ENCODE measurements around the gene FARSB. TPM values are rescaled to one million over a fixed set of nuclear protein-coding genes. Genes with fewer than 3 reads are reported as not detected.

Gene FARSB
- total RNA-seq, 3 donors from 2014 or later (not counting 1 experiment from before 2014, with no cell fraction given), result 8.6 to 10.7 (median 9.7) TPM

DNA sequence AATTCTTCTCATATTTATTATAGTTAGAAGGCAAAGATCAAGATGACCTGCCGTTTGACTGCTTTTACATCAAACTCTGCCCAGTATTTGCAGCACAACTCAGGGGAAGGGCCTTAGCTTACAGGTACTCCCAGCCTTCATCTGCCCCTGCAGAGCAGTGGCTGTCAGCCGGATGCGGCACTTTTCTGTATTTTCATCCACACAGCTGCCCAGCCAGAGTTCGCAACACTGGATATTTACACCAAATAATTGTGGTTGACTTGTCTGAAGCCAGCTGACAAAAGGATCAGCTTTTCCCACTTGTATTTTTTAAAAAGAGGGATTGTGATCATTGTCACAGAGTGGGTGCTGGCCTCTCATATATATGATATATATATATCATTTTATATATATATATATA is 94.7 kb downstream of the FARSB start:
- H3K9me3 ChIP-seq (ENCODE audit: control insufficient read depth, insufficient read depth, low read length), result no peaks in the 10 kb centered on the region
- no peaks in the 10 kb centered on the region for H3K36me3 ChIP-seq (ENCODE audit: control insufficient read depth, insufficient read depth, low read length)
- ATAC-seq, result no peak
- H3K4me1 ChIP-seq (ENCODE audit: control insufficient read depth, insufficient read depth, low read length), result peaks cover 5% of the 10 kb centered on the region
- no peak overlapping the region for H3K27ac Mint-ChIP-seq
- intact Hi-C loops (cut with micrococcal nuclease), result no loop called here
- peaks cover 10 to 19% of the 10 kb centered on the region in 2 donors for H3K4me1 Mint-ChIP-seq
- no peak overlapping the region for H3K4me3 ChIP-seq (ENCODE audit: low read length)
- H3K27me3 ChIP-seq (ENCODE audit: control insufficient read depth, insufficient read depth, low read length), result no peaks in the 10 kb centered on the region
- no peaks in the 10 kb centered on the region for H3K9me3 Mint-ChIP-seq
- H3K4me3 Mint-ChIP-seq, result no peak overlapping the region
- no peaks in the 10 kb centered on the region for H3K36me3 Mint-ChIP-seq
- no peak for DNase-seq
- 92% methylated on average over 4 of the region's 4 CpGs for WGBS (ENCODE audit: insufficient coverage)
- no peak overlapping the region for H3K27ac ChIP-seq (ENCODE audit: low read length)
- peaks cover 9 to 10% of the 10 kb centered on the region in 2 donors for H3K27me3 Mint-ChIP-seq (ENCODE audit: low read depth in 2 of 2)
- TF ChIP-seq, protein P1, sequence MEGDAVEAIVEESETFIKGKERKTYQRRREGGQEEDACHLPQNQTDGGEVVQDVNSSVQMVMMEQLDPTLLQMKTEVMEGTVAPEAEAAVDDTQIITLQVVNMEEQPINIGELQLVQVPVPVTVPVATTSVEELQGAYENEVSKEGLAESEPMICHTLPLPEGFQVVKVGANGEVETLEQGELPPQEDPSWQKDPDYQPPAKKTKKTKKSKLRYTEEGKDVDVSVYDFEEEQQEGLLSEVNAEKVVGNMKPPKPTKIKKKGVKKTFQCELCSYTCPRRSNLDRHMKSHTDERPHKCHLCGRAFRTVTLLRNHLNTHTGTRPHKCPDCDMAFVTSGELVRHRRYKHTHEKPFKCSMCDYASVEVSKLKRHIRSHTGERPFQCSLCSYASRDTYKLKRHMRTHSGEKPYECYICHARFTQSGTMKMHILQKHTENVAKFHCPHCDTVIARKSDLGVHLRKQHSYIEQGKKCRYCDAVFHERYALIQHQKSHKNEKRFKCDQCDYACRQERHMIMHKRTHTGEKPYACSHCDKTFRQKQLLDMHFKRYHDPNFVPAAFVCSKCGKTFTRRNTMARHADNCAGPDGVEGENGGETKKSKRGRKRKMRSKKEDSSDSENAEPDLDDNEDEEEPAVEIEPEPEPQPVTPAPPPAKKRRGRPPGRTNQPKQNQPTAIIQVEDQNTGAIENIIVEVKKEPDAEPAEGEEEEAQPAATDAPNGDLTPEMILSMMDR (IDR thresholded peaks at IDR 0.05), result no peak

DNA sequence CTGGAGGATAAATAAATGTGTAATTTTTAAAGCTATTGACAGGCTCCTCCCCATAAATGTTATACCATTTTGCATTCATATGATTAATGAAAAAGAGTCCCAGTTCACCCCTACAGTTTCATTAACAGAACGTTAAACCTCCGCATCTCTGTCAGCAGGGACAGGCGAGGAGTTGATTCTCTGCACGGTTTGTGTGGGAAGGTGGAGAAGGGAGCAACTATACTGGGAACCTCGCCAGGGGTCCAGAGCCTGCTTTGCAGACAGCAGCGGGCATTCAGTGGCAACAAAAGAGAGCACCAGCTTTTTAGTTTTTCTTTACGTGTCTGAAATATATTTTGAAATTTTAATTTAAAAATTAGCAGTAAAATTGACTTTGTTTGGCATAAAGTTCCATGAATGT is 101.4 kb downstream of the FARSB start:
- WGBS (ENCODE audit: insufficient coverage), result 79% methylated on average over 7 of the region's 7 CpGs
- H3K27me3 ChIP-seq (ENCODE audit: control insufficient read depth, insufficient read depth, low read length), result peaks cover 4% of the 10 kb centered on the region
- H3K4me3 Mint-ChIP-seq, result no peak overlapping the region
- no peak overlapping the region for H3K27ac Mint-ChIP-seq
- H3K9me3 Mint-ChIP-seq, result no peaks in the 10 kb centered on the region
- H3K9me3 ChIP-seq (ENCODE audit: control insufficient read depth, insufficient read depth, low read length), result no peaks in the 10 kb centered on the region
- peaks cover 0 to 25% of the 10 kb centered on the region in 2 donors for H3K27me3 Mint-ChIP-seq (ENCODE audit: low read depth in 2 of 2)
- no peaks in the 10 kb centered on the region for H3K36me3 ChIP-seq (ENCODE audit: control insufficient read depth, insufficient read depth, low read length)
- ATAC-seq (no peak), DNase-seq (no peak)
- no peak overlapping the region for H3K27ac ChIP-seq (ENCODE audit: low read length)
- TF ChIP-seq, protein P1 (IDR thresholded peaks at IDR 0.05), result no peak
- H3K4me1 ChIP-seq (ENCODE audit: control insufficient read depth, insufficient read depth, low read length), result no peaks in the 10 kb centered on the region
- H3K4me3 ChIP-seq (ENCODE audit: low read length), result no peak overlapping the region
- H3K36me3 Mint-ChIP-seq, result no peaks in the 10 kb centered on the region
- intact Hi-C loops (cut with micrococcal nuclease), result no loop called here
- no peaks in the 10 kb centered on the region for H3K4me1 Mint-ChIP-seq

DNA sequence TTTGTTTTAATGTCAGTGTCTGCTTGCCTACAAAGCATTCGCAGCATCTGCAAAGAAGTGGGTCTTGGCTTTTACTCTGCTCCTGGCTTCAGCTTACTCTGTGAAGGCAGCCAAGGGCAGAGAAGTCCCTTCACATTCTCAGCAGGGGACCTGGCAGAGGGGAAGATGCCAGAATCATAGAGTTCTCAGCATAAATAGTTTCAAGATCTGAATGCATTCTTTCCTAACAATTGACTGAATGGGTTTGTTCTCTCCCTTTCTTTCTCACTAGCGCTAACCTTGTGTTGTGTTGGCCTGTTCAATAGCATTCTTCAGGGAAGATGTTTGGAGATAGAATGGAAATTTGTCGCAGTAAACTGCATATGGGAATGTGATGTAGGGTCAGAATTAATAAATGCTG is 106.9 kb downstream of the FARSB start:
- H3K9me3 Mint-ChIP-seq, result no peaks in the 10 kb centered on the region
- TF ChIP-seq, protein P1 (IDR thresholded peaks at IDR 0.05), result no peak
- intact Hi-C loops (cut with micrococcal nuclease), result no loop called here
- H3K36me3 ChIP-seq (ENCODE audit: control insufficient read depth, insufficient read depth, low read length), result no peaks in the 10 kb centered on the region
- peaks cover 26 to 29% of the 10 kb centered on the region in 2 donors for H3K27me3 Mint-ChIP-seq (ENCODE audit: low read depth in 2 of 2)
- H3K27ac Mint-ChIP-seq, result no peak overlapping the region
- H3K4me3 ChIP-seq (ENCODE audit: low read length), result no peak overlapping the region
- no peak overlapping the region for H3K27ac ChIP-seq (ENCODE audit: low read length)
- no peak overlapping the region for H3K4me3 Mint-ChIP-seq
- DNase-seq (no peak), ATAC-seq (no peak)
- no peaks in the 10 kb centered on the region for H3K4me1 ChIP-seq (ENCODE audit: control insufficient read depth, insufficient read depth, low read length)
- peaks cover 6% of the 10 kb centered on the region for H3K27me3 ChIP-seq (ENCODE audit: control insufficient read depth, insufficient read depth, low read length)
- 95% methylated on average over 2 of the region's 3 CpGs for WGBS (ENCODE audit: insufficient coverage)
- no peaks in the 10 kb centered on the region for H3K4me1 Mint-ChIP-seq
- H3K36me3 Mint-ChIP-seq, result no peaks in the 10 kb centered on the region
- H3K9me3 ChIP-seq (ENCODE audit: control insufficient read depth, insufficient read depth, low read length), result no peaks in the 10 kb centered on the region

DNA sequence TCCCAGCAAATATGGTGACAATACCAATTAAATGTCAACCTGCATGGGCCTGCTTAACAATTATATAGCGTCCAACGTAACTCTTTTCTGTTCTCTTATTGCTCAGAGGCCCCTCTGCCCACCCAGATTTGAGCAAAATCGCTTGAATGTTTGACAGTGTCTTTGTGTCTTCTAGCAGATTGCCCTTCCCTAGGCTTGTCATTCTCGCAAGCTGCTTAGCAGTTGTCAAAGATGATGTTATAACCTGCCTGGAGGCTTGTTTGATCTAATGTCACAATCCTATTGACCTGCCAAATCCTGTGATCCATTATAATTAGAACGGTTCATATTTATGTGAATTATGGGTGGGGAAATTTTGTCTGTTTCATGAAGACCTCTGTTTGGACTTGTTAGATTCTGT is 108.8 kb downstream of the FARSB start:
- H3K9me3 ChIP-seq (ENCODE audit: control insufficient read depth, insufficient read depth, low read length), result no peaks in the 10 kb centered on the region
- Mint-ChIP-seq H3K36me3 (no peaks in the 10 kb centered on the region), H3K9me3 (no peaks in the 10 kb centered on the region), H3K27me3 (ENCODE audit: low read depth in 2 of 2) (peaks cover 35 to 43% of the 10 kb centered on the region in 2 donors), H3K27ac (no peak overlapping the region), H3K4me3 (no peak overlapping the region), H3K4me1 (no peaks in the 10 kb centered on the region)
- H3K4me1 ChIP-seq (ENCODE audit: control insufficient read depth, insufficient read depth, low read length), result no peaks in the 10 kb centered on the region
- H3K36me3 ChIP-seq (ENCODE audit: control insufficient read depth, insufficient read depth, low read length), result no peaks in the 10 kb centered on the region
- peaks cover 4% of the 10 kb centered on the region for H3K27me3 ChIP-seq (ENCODE audit: control insufficient read depth, insufficient read depth, low read length)
- TF ChIP-seq, protein P1 (IDR thresholded peaks at IDR 0.05), result no peak
- 93% methylated on average over 5 of the region's 5 CpGs for WGBS (ENCODE audit: insufficient coverage)
- H3K27ac ChIP-seq (ENCODE audit: low read length), result no peak overlapping the region
- no peak overlapping the region for H3K4me3 ChIP-seq (ENCODE audit: low read length)
- no peak for ATAC-seq
- no peak for DNase-seq
- intact Hi-C loops (cut with micrococcal nuclease), result no loop called here
